Stimulated activated CD4-positive, alpha-beta T cell treated with anti-CD3 and anti-CD28 coated beads, Interleukin-2, amount 100 ng/mL, for 48 hours (primary cell): ENCODE results near the gene EP300.
A peak's percentile ranks its signal among the peaks of the same experiment; 100 is the strongest.
"Not testable (repeated sequence)": the region's sequence is repeated elsewhere in the genome, so short reads cannot be mapped to it uniquely, and the experiment has no call there.

Source experiments
- DNase-seq, 2 donors: peaks; one replicate each; pipeline ENCODE4 v3.0.0-alpha.2; 2020

EP300 gene

DNA sequence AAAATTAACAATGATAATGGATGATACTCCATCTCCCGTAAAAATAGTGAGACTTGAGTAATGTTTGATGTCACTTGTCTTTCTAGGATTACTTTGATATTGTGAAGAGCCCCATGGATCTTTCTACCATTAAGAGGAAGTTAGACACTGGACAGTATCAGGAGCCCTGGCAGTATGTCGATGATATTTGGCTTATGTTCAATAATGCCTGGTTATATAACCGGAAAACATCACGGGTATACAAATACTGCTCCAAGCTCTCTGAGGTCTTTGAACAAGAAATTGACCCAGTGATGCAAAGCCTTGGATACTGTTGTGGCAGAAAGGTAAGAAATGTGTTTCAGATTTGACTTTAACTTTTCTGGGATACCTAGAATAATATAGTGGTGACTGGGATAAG lies 64.7 kb downstream of the EP300 start:
- no peak for DNase-seq

DNA sequence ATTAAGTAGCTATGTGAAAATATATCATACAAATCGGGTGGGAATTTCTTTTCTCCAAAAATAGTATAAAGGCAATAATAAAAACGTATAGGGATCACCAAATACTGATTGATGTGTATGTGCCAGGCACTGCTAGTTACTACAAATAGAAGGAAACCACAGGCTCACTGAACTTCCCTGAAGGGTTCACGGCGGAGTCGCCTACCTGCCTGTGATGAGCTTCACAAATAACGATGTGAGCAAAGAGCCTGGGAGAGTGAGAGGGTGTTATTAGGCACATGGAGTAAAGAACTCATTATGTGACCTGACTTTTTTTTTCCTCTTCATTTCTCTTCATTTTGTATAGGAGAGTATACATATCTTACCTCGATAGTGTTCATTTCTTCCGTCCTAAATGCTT lies 76.8 kb downstream of the EP300 start:
- DNase-seq: no peak

DNA sequence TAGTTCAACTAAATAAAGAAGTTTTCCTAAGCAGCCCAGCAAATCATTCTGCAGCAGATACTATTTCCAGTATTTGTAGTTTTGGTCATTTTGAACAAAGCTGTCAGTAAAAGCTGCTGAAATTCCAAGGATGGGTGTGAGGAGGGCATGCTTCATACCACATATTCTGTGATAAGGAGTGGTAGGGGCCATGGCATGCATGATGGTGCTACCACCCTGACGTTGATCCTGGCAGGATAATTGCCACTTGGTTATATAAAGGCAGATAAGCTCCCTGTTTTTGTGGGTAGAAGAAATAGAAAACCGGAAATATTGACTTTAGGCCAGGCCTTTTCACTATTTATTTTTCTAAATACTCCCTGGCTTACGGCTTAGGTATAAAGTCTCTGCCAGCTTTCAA lies 79.6 kb downstream of the EP300 start:
- DNase-seq: no peak

DNA sequence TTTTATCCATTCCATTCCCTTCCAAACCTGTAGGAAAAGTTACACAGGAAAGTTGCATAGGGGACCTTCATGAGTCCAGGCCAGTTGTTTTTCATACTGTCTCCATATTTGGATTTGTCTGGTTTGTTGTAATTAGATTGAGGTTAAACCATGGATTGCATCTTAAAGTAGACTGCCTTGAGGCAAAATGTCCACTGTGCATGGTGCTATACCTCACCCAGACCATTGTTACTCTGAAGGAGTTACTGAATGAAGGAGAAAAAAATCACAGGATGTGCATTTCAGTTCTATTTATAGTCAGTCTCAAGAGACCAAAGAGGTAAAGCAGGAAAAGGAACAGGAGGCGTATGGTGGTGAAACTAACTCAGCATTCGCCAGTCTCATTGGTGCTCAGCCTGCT lies 83.2 kb downstream of the EP300 start:
- no peak for DNase-seq

DNA sequence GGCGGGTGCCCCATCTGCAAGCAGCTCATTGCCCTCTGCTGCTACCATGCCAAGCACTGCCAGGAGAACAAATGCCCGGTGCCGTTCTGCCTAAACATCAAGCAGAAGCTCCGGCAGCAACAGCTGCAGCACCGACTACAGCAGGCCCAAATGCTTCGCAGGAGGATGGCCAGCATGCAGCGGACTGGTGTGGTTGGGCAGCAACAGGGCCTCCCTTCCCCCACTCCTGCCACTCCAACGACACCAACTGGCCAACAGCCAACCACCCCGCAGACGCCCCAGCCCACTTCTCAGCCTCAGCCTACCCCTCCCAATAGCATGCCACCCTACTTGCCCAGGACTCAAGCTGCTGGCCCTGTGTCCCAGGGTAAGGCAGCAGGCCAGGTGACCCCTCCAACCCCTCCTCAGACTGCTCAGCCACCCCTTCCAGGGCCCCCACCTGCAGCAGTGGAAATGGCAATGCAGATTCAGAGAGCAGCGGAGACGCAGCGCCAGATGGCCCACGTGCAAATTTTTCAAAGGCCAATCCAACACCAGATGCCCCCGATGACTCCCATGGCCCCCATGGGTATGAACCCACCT lies 84.7 kb downstream of the EP300 start:
- DNase-seq: no peak

DNA sequence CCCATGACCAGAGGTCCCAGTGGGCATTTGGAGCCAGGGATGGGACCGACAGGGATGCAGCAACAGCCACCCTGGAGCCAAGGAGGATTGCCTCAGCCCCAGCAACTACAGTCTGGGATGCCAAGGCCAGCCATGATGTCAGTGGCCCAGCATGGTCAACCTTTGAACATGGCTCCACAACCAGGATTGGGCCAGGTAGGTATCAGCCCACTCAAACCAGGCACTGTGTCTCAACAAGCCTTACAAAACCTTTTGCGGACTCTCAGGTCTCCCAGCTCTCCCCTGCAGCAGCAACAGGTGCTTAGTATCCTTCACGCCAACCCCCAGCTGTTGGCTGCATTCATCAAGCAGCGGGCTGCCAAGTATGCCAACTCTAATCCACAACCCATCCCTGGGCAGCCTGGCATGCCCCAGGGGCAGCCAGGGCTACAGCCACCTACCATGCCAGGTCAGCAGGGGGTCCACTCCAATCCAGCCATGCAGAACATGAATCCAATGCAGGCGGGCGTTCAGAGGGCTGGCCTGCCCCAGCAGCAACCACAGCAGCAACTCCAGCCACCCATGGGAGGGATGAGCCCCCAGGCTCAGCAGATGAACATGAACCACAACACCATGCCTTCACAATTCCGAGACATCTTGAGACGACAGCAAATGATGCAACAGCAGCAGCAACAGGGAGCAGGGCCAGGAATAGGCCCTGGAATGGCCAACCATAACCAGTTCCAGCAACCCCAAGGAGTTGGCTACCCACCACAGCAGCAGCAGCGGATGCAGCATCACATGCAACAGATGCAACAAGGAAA lies 85.4 kb downstream of the EP300 start:
- DNase-seq: no peak

DNA sequence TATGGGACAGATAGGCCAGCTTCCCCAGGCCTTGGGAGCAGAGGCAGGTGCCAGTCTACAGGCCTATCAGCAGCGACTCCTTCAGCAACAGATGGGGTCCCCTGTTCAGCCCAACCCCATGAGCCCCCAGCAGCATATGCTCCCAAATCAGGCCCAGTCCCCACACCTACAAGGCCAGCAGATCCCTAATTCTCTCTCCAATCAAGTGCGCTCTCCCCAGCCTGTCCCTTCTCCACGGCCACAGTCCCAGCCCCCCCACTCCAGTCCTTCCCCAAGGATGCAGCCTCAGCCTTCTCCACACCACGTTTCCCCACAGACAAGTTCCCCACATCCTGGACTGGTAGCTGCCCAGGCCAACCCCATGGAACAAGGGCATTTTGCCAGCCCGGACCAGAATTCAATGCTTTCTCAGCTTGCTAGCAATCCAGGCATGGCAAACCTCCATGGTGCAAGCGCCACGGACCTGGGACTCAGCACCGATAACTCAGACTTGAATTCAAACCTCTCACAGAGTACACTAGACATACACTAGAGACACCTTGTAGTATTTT lies 86.1 kb downstream of the EP300 start:
- DNase-seq: no peak

DNA sequence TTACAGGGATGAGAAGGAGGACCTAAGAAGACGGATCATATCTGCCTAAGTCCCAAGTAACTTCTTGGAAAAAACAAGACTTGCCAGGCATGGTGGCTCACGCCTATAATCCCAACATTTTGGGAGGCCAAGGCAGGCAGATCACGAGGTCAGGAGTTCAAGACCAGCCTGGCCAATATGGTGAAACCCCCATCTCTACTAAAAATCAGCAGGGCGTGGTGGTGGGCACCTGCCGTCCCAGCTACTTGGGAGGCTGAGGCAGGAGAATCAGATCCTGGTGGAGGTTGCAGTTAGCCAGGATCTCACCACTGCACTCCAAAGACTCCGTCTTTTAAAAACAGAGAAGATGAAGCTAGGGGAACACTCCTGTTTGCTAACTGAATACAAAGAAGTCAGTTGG lies 88.0 kb downstream of the EP300 start:
- not testable (repeated sequence) for DNase-seq

DNA sequence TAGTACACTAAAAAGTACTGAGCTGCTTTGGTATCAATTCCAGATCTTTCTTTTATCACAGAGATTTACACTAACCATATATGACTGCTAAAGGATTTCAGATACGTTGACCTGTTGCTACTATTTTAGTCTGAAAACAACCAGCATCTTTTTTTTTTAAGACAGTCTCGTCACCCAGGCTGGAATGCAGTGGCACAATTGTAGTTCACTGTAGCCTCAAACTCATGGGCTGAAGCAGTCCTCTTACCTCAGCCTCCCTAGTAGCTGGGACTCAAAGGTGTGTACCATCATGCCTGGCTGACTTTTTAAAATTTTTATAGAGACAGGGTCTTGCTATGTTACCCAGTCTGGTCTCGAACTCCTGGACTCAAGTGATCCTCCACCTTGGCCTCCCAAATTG lies 88.5 kb downstream of the EP300 start:
- DNase-seq: no peak

DNA sequence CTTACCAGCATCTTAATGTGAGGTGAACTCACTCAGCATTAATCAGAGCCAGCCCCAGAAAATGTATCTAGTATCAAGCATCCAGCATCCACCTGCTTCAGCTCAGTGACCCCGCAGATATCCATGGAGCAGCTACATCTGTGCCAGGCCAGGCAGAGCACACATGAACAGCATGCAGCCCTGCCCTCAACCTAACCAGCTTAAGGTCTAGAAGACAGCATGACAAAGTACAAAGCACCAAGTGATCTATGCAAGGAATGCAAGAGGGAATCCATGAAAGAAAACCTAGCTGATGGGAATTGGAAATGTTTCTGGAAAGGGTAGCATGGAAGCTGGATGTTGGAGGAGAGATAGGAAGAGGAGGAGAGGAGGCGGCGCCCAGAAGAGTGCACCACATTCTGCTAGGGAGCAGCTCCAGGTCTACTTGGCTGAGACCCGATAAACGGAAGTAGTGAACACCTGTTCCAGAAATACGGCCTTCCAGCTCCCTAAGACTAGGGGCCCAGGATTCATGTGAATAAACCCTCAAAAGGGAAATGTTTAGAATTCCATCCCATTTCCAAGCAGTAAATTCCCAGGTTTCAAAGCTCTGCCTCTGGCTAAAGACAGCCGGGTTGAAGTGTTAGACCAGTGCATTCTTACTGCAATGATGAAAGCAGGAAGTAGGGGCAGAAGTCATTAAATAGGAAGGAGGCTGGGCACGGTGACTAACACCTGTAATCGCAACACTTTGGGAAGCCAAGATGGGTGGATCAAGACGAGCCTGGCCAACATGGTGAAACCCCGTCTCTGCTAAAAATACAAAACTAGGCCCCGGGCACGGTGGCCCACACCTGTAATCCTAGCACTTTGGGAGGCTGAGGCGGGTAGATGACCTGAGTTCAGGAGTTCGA lies 89.2 kb downstream of the EP300 start:
- no peak for DNase-seq

DNA sequence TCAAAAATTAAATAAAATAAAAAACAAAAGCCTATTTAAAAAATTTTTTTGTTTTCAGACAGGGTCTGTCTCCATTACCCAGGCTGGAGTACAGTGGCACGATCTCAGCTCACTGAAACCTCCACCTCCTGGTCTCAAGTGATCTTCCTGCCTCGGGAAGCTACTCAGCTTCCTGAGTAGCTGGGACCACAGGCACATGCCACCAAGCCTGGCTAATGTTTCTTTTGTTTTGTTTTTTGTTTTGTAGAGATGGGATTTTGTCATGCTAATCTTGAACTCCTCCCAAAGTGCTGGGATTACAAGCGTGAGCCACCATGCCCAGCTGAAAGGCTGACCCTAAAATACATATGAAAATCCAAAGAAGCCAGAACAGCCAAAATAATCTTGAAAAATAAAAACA lies 92.3 kb downstream of the EP300 start:
- no peak for DNase-seq

DNA sequence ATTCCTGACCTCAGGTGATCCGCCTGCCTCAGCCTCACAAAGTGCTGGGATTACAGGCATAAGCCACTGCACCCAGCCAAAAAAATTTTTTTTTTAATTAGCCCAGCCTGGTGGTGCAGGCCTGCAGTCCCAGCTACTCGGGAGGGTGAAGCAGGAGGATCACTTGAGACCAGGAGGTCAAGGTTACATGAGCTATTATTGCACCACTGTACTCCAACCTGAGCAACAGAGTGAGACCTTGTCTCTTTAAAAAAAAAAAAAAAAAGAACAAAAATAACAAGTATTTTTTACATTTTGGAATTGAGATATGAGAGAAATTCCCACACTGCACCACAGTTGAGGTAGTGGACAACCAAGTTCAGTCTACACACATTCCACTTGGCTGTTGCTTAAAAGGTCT lies 99.1 kb downstream of the EP300 start:
- no peak for DNase-seq

DNA sequence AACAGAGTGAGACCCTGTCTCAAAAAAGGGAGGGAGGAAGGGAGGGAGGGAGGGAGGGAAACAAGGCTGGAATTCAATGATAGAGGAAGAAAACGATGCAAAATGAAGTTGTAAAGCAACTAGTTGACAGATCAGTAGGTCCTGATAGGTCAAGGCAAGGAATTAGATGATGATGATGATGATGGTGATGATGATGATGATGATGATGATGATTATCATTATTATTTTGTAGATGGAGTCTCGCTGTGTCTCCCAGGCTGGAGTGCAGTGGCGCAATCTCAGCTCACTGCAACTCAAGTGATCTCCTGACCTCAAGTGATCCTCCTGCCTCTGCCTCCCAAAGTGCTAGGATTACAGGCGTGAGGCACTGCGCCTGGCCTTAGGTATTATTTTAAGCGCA lies 101.4 kb downstream of the EP300 start:
- no peak for DNase-seq

DNA sequence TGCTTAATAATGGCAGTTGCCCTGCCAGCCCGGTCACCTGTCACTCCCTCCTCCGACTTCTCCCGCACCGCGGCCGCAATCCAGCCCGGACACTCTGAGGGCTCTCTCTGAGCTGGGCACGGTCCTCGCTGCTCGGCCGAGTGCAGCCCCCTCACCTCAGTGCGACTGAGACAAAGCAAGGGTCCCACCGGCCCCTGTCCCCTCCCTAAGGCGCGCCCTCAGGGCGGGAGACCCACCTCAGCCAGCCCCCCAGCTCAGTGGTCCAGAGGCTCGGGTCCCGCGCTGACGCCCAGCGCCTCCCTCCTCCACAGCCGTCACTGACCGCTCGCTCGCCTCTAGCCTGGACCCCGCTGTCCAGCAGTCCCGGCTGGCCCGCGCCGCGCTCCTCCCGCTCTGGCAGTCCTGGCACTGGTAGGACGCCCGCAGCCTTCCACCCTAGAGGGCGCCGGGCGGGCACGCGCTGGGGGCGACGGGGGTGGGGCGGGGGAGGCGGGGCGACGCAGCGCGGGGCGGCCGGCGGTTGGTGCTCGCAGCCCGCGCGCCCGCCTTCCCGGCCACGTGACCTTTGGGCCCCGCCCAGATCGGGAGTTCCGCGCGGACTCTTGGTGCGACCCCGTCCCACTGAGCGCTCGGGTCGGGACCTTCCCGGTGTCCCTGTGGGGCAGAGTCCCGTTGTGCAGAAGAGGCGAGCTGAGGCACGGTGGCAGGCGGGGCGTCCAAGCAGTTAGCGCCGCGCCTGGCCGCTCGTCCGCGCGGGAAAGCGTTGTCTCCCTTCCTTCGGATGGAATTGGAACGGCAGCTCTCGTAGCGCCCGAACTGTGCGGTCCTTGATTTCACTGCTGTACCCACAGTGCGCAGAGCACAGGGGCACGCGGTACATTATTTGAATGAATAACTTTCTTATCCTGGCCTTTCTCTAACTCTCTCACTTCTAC lies 104.9 kb downstream of the EP300 start:
- peak; percentile 76 to 78 for DNase-seq

DNA sequence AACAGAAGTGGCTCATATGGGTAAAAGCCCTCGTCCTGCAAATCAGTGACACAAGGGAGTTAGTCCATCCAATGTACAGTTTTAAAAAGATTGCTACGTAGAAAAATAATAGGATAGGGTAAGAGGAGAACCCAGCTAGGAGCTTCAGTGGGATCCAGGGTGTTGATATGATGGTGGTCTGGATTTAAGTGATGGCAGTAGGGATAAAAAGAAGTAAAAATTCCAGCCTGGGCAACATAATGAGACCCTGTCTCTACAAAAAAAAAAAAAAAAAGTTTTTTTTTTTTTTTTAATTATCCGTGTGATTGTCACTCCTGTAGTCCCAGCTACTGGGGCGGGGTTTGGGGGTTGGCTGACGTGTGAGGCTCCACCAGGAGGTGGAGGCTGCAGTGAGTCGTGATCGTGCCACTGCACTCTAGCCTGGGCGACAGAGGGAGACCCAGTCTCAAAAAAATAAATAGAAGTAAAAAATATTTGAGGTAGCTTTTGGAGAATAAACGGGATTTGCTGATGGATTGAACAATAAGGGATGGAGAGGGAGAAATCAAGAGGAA lies 105.7 kb downstream of the EP300 start:
- peak in 1 of 2 donors; percentile 50 for DNase-seq

DNA sequence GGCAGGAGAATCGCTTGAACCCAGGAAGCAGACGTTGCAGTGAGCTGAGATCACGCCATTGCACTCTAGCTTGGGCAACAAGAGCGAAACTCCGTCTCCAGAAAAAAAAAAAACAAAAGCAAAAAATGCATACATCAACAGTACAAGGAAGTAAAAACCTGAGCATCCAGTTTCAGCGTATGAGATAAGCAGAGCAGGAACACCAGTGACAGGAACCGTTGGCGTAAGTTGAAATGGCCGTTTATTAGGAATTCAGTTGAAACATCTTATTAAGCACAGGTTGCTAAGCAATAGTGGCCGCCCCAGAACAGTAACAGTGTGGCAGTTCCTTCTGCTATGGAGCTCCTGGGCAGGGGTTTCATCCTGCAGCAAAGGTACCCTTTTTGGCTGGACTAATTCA lies 108.7 kb downstream of the EP300 start:
- DNase-seq: no peak

DNA sequence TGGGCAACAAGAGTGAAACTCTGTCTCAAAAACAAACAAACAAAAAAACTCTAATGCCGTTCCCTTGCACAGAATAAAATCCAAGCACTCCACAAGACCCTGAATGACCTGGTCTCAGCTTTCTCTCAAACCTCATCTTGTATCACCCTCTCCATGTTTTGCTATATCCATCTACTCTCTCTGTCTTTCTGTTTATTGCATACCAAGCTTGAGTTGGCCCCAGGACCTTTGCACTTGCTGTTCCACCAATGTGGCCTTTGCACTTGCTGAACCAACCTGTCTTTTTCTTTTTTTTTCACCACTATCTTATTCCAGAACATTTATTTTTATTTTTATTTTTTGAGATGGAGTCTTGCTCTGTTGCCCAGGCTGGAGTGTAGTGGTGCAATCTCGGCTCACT lies 110.7 kb downstream of the EP300 start:
- DNase-seq: no peak

DNA sequence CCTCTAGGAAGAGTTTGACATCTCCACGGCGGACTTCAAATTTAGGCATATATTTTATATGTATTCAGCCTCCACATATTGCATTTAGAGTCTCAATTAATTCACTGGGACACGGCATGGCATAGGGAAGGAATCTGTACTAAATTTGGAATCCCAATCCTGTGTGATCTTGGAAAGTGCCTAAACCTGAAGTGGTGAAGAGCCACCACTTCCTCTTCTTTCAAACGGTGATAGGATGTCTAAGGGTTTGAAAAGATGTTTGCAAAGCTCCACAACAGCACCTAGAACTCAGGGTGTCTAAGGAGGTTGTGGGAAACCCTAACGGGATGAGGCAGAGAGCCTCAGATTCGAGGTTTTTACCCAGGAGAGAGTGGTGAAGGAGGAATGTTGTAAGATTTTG lies 111.7 kb downstream of the EP300 start:
- DNase-seq: no peak

DNA sequence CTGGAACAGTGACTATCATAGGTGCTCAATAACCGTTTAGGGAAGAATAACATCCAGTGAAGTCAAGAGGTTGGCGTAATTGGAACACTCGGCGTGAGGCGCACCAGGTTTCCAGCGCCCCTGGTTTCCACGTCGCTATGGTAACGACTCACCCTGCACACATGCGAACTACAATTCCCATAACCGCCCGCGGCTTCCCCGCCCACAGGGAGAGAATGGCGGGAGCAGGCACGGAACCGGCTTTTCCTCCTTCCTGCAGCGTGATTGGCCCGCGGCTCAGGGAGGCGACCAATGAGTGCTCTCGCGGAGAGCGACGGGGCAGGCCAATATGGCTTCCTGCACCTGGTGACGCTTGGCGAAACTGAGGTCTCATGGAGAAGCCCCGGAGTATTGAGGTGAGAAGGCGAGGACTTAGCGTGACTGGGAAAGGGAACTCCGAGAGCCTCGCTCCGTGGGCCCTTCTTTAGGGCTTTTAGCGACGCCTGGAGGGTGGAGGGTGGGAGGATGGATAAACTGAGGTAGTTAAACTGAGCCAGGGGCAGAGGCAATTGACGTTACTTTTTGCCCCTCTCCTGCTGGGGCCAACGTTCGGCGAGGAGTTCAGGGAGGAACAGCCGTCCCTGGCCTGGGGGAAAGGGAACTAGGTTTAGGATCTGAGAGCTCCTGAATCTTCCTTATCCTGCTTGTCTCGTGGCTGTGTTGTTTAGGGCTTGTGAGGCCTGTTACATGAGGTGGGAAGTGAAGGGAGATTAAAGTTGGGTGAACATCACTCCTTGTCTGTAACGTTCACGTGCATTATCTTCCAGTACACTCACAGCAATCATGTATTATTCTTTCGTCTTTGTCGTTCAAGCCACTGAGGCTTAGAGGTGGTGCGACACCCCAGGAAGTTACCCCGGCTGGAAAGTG lies 112.9 kb downstream of the EP300 start, which contains the start of gene L3MBTL2:
TSS of gene L3MBTL2 (plus strand) at position 321 of the 909 bp plus-strand sequence. CDS start at position 372, 51 bp downstream.
- DNase-seq: peak; percentile 95 to 97

DNA sequence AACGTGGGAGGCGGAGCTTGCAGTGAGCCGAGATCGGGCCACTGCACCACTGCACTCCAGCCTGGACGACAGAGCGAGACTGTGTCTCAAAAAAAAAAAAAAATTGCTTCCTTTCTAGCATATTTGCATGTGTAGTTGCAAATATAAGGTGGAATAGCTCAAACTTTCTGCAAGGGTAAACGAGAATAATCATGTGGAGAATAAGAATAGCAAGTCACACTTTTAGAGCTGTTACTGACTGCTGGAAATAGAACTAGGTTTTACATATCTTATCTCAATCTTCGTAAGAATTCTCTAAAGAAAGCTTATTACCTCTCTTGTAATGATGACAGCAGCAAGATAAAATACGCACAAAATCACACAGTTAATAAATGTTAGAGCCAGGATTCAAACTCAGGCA lies 114.3 kb downstream of the EP300 start:
- DNase-seq: no peak

DNA sequence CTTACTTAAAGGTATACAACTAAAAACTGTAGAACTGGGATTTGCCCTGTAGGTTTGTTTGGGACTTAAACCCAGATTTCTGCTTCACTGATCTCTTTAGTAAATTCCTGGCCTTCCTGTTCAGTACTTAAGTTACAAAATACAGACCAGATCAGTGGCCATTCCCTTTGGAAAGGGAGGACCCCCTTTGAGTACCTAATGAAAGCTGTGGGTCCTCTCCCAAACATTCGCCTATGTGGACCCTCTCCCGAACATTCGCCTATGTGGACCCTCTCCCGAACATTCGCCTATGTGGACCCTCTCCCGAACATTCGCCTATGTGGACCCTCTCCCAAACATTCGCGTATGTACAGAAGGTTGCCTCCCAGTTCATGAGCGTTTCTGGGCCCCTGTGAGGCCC lies 123.0 kb downstream of the EP300 start:
- no peak for DNase-seq
